Measurements from ENCODE around the gene AK1. TPM values are rescaled to one million over a fixed set of nuclear protein-coding genes. Genes with fewer than 3 reads are reported as not detected.
A peak's percentile ranks its signal among the peaks of the same experiment; 100 is the strongest.

Gene AK1
- total and polyA plus RNA-seq, 9 of the 15 experiments (the other 6 are each of a cell fraction or from before 2014, with no cell fraction given), result 10.1 to 71.8 (median 39.0) TPM

- TF ChIP-seq, protein P1, sequence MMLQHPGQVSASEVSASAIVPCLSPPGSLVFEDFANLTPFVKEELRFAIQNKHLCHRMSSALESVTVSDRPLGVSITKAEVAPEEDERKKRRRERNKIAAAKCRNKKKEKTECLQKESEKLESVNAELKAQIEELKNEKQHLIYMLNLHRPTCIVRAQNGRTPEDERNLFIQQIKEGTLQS (IDR thresholded peaks at IDR 0.05), result peak; percentile 60
- TF ChIP-seq, protein P1 (CRISPR knock-in tag; conservative IDR thresholded peaks at IDR 0.05), result no peak
- TF ChIP-seq SMARCE1 (IDR thresholded peaks at IDR 0.05) (peak; percentile 43; the same call in 1 of the 2 replicates), NR2C2 (CRISPR knock-in tag; IDR thresholded peaks at IDR 0.05) (no peak), NR2C2 (tag; IDR thresholded peaks at IDR 0.05) (no peak), BHLHE40 (IDR thresholded peaks at IDR 0.05; ENCODE audit: low read length) (peak; percentile 19; the same call in 1 of the 2 replicates), ZNF280A (IDR thresholded peaks at IDR 0.05; ENCODE audit: low read depth, partially characterized antibody) (peak; percentile 97), ARID1B (IDR thresholded peaks at IDR 0.05) (peak; percentile 64), MEF2D (tag; conservative IDR thresholded peaks at IDR 0.05; ENCODE audit: low read depth) (peak; percentile 49; the same call in 1 of the 2 replicates), FOSL1 (tag; conservative IDR thresholded peaks at IDR 0.05) (peak; percentile 77)
- TF ChIP-seq, protein P2, sequence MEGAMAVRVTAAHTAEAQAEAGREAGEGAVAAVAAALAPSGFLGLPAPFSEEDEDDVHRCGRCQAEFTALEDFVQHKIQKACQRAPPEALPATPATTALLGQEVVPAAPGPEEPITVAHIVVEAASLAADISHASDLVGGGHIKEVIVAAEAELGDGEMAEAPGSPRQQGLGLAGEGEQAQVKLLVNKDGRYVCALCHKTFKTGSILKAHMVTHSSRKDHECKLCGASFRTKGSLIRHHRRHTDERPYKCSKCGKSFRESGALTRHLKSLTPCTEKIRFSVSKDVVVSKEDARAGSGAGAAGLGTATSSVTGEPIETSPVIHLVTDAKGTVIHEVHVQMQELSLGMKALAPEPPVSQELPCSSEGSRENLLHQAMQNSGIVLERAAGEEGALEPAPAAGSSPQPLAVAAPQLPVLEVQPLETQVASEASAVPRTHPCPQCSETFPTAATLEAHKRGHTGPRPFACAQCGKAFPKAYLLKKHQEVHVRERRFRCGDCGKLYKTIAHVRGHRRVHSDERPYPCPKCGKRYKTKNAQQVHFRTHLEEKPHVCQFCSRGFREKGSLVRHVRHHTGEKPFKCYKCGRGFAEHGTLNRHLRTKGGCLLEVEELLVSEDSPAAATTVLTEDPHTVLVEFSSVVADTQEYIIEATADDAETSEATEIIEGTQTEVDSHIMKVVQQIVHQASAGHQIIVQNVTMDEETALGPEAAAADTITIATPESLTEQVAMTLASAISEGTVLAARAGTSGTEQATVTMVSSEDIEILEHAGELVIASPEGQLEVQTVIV (CRISPR knock-in tag; IDR thresholded peaks at IDR 0.05; ENCODE audit: borderline replicate concordance), result no peak
- TF ChIP-seq, protein P3, sequence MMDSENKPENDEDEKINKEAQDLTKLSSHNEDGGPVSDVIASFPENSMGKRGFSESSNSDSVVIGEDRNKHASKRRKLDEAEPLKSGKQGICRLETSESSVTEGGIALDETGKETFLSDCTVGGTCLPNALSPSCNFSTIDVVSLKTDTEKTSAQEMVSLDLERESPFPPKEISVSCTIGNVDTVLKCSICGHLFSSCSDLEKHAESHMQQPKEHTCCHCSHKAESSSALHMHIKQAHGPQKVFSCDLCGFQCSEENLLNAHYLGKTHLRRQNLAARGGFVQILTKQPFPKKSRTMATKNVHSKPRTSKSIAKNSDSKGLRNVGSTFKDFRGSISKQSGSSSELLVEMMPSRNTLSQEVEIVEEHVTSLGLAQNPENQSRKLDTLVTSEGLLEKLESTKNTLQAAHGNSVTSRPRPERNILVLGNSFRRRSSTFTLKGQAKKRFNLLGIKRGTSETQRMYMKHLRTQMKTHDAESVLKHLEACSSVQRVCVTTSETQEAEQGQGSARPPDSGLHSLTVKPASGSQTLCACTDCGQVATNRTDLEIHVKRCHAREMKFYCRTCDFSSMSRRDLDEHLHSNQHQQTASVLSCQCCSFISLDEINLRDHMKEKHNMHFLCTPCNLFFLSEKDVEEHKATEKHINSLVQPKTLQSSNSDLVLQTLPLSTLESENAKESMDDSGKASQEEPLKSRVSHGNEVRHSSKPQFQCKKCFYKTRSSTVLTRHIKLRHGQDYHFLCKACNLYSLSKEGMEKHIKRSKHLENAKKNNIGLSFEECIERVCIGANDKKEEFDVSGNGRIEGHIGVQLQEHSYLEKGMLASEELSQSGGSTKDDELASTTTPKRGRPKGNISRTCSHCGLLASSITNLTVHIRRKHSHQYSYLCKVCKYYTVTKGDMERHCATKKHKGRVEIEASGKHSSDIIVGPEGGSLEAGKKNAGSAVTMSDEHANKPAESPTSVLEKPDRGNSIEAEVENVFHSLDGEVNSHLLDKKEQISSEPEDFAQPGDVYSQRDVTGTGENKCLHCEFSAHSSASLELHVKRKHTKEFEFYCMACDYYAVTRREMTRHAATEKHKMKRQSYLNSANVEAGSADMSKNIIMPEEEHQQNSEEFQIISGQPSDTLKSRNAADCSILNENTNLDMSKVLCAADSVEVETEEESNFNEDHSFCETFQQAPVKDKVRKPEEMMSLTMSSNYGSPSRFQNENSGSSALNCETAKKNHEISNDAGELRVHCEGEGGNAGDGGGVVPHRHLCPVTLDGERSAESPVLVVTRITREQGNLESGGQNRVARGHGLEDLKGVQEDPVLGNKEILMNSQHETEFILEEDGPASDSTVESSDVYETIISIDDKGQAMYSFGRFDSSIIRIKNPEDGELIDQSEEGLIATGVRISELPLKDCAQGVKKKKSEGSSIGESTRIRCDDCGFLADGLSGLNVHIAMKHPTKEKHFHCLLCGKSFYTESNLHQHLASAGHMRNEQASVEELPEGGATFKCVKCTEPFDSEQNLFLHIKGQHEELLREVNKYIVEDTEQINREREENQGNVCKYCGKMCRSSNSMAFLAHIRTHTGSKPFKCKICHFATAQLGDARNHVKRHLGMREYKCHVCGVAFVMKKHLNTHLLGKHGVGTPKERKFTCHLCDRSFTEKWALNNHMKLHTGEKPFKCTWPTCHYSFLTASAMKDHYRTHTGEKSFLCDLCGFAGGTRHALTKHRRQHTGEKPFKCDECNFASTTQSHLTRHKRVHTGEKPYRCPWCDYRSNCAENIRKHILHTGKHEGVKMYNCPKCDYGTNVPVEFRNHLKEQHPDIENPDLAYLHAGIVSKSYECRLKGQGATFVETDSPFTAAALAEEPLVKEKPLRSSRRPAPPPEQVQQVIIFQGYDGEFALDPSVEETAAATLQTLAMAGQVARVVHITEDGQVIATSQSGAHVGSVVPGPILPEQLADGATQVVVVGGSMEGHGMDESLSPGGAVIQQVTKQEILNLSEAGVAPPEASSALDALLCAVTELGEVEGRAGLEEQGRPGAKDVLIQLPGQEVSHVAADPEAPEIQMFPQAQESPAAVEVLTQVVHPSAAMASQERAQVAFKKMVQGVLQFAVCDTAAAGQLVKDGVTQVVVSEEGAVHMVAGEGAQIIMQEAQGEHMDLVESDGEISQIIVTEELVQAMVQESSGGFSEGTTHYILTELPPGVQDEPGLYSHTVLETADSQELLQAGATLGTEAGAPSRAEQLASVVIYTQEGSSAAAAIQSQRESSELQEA (IDR thresholded peaks at IDR 0.05; ENCODE audit: low read depth), result no peak
These were observed 28.5 kb downstream of the AK1 start (continued) for GRCh38 chr9:127848756-127849504.
